ENCODE measurements around the gene CAP2.

GRCh38 chr6:17505767-17506280, 112.4 kb downstream of the CAP2 start:
- TF ChIP-seq ZNF274 (IDR thresholded peaks at IDR 0.05; ENCODE audit: low read depth, low read length) (no peak), YY1 (IDR thresholded peaks at IDR 0.05; ENCODE audit: insufficient read depth, insufficient read length) (no peak), SUZ12 (IDR thresholded peaks at IDR 0.05; ENCODE audit: extremely low read depth, insufficient read depth, insufficient read length) (no peak)
